HG02938 (cell line): Measurements from ENCODE around the gene LRRC61.

Source experiments
- ATAC-seq: cut with Tn5 transposase; IDR thresholded peaks from one replicate; pipeline ENCODE4 v1.9.1; 2021; ENCODE audit warnings: mild to moderate bottlenecking, moderate library complexity; ENCODE audit not compliant: unreplicated experiment

The LRRC61 gene

DNA sequence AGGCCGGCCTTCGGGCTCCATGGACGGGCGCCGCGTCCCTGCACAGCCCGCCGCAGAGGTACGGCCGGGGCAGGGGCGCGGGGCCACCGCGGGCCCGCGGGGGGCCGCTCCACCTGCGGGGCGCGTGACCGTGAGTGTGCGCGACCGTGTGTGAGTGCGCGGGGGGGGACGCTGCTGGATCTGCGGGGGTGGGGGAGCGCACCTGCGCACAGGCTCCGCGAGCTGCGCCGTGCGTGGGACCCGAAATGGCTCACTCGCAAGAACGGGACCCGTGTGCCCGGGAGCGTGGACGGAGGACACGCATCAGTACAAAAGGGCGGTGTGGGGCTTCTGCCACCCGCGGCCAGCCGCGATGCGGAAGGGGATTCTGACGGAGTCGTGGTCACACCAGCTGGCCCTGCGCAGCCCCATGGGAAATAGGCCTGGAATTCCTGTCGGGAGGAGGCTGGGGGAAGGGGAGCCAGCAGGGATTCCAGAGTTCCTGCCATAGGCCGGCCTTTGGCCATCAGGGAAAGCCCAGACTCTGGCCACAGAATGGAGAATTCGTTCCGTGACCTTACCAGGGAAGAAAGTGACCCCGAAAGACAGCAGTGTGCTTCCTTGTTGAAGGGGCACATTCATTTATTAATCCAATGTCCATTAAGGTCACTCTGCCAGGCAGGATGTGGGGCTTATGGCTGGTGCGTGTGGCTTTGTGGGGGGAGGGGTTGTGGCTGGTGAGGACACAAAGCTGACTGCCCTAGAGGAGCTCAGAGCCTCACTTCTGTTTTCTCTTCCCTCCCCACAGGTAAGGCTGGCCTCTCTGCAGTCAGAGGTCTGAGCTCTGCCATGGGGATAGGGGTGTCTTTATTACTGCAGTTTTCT is 46.0 kb downstream of the LRRC61 start:
- peak; percentile 48 for ATAC-seq

DNA sequence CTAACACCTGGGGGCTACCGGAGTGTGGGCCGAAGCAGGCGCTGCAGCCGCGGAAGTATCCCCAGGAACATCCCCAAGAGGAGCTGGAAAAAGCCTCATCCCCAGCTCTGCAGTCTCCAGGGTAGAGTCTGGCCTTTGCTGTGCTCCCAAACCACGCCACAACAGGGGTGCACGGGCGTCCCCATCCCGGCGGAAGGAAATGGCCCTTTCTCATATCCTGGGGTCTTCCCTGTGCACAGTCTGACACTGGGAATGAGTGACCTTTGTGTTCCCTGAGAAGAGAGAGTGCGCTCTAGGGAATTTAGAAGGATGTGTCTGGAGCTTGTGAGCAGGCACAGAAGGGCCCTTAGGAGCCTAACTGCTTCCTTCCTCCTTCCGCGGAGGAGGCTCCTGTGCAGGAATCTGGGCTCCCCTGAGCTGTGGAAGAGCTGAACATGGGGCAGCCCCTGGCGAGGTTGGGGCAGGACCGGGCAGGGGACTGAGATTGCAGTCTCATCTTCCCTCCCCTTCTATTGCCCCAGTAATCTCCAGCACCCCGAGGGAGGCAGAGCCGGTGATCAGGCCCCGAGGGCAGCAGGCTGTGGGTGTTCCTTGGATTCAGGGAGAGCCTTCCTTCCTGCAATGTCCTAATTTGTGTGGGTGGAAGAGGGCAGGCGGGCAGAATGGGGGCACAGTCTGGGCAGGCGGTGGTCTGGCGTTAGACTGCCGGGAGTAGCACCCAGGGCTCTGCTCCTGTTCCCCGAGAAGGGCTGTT is 46.8 kb downstream of the LRRC61 start:
- no peak for ATAC-seq

DNA sequence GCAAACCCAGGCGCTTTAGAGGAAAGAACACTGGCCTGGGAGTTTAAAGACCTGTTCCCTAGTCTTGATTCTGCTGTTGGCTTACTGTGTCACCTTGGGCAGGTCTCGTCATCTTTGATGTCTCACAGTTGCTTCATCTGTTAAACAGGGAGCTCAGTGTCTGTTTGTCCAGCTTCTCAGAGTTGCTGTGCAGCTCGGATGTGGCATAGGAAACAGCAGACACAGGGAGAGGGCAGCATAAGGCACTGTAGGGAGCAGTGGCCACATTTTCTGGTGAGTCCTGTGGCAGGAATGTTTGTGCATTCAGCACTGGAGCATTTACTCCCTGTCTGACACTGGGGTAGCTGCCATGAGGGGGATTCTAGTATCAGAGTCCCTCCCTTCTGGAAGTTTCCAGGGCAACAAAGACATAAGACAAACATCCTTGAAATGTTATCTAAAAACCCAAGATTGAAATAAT is 47.5 kb downstream of the LRRC61 start:
- ATAC-seq: no peak

DNA sequence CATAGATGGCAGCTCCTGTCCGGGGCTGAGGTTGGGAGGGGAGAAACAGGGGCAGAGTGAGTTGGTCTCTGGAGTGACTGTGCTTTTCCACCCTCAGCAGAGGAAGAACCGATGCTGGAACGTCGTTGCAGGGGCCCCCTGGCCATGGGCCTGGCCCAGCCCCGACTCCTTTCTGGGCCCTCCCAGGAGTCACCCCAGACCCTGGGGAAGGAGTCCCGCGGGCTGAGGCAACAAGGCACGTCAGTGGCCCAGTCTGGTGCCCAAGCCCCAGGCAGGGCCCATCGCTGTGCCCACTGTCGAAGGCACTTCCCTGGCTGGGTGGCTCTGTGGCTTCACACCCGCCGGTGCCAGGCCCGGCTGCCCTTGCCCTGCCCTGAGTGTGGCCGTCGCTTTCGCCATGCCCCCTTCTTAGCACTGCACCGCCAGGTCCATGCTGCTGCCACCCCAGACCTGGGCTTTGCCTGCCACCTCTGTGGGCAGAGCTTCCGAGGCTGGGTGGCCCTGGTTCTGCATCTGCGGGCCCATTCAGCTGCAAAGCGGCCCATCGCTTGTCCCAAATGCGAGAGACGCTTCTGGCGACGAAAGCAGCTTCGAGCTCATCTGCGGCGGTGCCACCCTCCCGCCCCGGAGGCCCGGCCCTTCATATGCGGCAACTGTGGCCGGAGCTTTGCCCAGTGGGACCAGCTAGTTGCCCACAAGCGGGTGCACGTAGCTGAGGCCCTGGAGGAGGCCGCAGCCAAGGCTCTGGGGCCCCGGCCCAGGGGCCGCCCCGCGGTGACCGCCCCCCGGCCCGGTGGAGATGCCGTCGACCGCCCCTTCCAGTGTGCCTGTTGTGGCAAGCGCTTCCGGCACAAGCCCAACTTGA is 48.2 kb downstream of the LRRC61 start:
- no peak for ATAC-seq

DNA sequence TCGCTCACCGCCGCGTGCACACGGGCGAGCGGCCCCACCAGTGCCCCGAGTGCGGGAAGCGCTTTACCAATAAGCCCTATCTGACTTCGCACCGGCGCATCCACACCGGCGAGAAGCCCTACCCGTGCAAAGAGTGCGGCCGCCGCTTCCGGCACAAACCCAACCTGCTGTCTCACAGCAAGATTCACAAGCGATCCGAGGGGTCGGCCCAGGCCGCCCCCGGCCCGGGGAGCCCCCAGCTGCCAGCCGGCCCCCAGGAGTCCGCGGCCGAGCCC is 48.8 kb downstream of the LRRC61 start:
- ATAC-seq: no peak

DNA sequence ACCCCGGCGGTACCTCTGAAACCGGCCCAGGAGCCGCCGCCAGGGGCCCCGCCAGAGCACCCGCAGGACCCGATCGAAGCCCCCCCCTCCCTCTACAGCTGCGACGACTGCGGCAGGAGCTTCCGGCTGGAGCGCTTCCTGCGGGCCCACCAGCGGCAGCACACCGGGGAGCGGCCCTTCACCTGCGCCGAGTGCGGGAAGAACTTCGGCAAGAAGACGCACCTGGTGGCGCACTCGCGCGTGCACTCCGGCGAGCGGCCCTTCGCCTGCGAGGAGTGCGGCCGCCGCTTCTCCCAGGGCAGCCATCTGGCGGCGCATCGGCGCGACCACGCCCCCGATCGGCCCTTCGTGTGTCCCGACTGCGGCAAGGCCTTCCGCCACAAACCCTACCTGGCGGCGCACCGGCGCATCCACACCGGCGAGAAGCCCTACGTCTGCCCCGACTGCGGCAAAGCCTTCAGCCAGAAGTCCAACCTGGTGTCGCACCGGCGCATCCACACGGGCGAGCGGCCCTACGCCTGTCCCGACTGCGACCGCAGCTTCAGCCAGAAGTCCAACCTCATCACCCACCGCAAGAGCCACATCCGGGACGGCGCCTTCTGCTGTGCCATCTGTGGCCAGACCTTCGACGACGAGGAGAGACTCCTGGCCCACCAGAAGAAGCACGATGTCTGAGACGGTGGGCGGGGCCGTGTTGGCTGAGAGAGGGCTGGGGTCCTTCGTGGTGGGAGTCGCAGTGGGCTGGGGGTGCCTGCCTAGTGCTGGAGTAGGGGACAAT is 49.3 kb downstream of the LRRC61 start:
- ATAC-seq: no peak

DNA sequence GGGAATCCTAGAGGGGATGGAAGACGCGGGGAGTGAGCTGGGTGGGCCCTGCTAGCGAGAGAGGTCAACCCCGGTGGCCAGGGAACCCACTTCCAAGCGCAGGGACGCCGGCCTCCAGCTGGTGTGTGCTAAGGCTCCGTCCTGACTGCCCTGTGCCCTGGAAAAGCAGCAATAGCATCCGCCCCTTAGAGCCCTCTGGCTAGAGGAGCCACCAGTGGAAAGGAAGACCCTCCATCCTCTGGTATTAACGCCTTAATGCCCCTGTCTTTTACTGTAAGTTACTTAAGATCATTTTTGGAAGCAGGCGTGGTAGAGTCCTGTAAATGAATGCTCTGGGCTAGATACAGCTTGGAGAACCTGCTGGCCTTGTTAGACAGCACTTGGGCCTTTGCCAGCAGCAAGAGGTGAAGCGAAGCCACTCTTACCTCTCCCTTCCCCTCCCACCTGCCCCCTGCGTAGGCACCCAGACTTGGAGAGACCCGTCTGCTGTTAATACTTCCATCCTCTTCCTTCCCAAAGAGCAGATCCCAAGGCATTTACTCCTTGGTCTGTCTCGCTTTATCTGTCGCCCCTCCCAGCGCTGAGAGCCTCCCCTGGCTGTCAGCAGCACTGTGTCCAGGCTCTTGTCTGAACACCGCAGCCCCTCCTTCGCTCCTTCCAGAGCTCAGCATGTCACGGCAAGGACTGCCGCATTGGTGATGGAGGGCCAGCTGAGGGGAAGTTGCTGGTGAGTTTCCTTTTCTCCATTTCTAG is 50.1 kb downstream of the LRRC61 start:
- no peak for ATAC-seq

DNA sequence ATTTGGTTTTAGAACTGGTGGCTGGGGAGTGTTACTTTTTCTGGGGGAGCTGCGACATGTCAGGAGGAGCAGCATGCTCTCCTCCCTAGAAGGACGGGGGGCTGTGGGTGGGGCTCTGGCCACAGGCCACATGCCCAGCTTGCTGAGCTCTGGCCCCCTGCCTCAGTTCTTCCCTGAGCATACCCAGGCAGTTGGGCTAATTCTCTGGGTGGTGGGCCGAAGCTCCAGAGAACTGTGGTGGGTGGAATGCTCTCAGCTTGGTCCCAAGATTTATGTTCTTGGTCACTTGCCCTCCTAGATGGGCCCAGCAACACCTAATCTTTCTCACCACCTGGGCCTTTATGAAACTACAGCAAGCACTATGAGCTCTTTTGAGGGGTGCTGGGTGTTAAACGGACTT is 50.9 kb downstream of the LRRC61 start:
- ATAC-seq: no peak

DNA sequence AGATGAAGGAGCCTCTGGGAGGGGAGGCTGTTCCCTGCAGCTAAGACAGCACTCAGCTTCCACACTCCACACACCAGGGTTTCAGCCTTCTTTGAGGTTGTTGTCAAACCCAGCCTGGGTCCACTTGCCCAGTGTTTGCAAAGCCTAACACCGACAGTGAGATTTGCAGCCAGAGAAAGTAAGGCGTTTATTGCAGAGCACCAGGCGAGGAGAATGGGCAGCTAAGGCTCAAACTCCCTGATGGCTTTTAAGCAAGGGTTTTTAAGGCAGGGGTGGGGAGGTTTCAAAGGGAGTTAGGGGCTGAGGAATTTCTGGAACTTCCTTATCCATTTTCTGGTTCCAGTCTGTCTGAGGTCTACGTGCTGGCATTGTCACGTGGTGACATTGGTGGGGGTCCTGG is 51.3 kb downstream of the LRRC61 start:
- no peak for ATAC-seq

DNA sequence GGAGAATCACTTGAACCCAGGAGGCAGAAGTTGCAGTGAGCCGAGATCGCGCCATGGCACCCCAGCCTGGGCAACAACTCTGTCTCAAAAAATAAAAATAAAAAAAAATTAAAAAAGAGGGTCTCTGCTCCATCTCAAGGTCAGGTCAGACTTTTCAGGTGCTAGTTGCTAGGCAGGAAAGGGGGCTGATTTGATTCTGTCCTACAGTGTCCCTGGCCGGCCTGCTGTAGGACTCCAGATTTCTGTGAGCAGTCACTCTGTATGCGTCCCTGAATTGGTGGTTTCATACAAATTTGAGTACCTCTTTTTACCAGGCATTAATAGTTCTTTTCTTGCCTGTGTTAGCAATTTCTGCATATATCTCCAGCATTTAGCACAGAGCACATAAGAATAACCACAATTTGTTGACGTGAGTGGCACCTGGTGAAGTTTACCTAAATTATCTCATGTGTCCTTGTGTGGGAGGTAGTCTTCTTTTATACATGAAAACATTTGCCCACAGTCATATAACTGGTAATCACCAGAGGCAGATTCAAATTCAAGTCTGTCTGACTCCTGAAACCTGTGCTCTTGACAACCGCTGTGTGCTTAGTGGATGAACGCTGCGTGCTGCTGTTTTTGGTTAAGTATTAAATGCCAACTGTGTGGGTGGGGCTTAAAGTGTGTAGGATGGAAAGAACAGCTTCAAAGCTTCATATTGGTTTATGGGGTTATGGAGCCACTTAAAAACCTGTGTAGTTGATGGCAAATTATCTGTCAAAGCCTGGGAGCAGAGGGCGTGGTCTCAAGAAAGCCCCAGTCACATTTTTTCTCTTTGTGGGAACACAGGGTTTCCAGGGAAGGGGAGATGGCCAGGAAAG is 52.7 kb downstream of the LRRC61 start:
- no peak for ATAC-seq

DNA sequence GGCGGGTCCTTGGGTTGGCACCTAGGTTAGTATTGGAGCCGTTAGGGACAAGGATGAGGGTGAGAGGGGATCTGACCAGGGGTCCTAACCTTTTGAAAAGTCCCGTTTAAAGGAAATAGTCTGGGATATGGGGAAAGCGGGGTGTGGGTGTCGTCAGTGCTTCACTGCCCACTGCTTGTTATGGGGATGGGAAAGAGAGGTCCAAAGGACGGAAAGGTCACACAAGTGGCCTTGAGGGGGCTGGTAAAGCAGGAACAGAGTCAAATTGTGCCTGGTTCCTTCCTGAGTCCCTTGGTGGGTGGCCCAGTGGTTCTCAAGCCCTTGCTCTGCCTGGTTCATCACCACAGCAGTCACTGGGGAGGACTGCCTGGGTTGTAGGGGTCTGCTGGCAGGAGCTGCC is 53.4 kb downstream of the LRRC61 start:
- no peak for ATAC-seq

DNA sequence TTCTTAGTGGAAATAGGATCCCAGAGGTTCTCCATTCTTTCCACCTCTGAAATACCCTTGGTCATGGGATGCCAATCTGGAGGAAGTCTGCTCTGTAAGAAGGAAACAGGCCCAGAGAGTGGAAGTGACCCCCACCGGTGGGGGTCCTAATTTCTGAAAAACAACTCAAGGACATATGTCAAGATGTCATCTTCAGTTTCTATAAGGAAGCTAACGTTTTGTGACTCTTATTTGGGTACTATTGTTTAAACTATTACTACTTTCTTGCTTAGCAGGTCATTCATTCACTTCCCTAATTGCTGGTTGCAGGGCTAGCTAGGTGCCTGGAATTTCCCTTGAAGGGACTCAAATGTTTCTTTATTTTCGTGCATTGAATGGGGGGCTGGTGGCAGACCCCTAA is 54.0 kb downstream of the LRRC61 start:
- ATAC-seq: no peak

DNA sequence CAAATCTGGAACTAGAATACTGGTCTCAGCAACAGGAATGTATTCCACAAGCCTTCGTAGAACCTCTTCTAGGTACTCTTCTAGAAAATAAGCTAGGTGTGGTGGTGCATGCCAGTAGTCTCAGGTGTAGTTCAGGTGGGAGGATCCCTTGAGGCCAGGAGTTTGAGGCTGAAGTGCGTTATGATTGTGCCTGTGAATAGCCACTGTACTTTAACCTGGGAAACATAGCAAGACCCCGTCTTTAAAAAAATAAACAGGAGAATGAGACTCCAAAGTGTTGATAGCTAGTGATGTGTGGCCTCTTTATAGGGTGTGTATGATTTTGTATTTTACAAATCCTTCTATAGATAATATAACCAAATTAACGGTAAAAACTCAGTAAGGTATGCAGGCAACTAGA is 54.5 kb downstream of the LRRC61 start:
- ATAC-seq: no peak

DNA sequence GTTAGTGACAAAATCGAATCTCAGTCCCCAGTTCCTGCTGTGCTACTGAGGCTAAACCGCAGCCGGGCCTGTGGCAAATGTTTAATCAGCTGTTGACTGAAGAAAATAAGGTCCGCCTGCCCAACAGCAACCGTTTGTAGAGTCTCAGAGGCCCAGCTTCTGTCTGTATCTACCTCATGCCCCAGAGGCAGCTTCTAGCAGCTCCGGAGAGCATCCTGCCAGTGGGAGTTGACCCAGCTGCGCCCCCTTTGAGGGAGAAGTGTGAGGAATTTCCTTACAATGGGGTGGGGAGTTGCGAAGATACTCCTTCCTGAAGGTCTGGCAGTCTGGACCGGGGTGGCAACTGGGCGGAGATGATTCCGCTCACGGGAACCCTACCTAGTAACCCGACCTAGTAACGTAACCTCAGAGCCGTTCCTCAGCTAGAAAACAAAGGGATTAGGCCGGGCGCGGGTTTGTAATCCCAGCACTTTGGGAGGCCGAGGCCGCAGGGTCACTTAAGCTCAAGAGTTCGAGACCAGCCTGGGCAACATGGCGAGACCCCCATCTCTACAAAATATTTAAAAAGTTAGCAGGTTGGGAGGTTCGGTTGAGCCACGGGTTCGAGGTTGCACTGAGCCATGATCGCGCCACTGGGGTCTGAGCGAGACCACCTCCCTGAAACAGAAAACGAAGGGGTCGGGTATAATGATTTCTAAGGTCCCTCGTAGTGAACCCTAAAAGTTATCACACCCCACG is 55.1 kb downstream of the LRRC61 start:
- no peak for ATAC-seq

DNA sequence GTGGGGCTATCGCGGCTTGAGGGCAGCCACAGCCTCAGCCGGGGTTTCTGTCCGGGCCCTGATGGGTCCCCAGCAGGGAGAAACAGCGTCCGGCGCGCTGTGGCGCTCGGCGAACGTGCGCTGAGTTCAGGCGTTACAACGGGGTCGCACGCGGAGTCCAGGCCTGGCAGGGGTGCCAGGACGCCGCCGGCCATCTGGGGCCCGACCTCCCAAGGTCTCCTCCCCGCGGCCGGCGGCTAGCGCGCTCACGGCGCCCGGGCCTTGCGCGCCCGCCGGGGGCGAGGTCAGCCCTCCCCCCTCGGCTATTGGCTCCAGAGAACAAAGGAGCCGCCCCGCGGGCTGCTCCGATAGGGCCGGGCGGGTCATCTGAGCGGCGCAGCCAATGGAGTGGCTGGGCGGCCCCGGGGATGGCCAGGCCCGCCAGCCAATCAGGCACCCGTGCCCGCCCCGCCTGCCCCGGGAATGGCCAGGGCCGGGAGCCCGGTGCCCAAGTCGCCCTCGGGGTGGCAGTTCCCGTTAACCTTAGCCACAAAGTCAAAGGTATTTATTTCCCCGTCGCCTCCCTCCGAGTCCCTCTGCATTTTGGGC is 55.8 kb downstream of the LRRC61 start, which contains the start of gene ZNF775:
Gene ZNF775, plus strand, starts transcription at position 478 of the 588 bp plus-strand sequence. CDS start 9,141 bp downstream, outside the sequence.
- ATAC-seq: peak; percentile 71

DNA sequence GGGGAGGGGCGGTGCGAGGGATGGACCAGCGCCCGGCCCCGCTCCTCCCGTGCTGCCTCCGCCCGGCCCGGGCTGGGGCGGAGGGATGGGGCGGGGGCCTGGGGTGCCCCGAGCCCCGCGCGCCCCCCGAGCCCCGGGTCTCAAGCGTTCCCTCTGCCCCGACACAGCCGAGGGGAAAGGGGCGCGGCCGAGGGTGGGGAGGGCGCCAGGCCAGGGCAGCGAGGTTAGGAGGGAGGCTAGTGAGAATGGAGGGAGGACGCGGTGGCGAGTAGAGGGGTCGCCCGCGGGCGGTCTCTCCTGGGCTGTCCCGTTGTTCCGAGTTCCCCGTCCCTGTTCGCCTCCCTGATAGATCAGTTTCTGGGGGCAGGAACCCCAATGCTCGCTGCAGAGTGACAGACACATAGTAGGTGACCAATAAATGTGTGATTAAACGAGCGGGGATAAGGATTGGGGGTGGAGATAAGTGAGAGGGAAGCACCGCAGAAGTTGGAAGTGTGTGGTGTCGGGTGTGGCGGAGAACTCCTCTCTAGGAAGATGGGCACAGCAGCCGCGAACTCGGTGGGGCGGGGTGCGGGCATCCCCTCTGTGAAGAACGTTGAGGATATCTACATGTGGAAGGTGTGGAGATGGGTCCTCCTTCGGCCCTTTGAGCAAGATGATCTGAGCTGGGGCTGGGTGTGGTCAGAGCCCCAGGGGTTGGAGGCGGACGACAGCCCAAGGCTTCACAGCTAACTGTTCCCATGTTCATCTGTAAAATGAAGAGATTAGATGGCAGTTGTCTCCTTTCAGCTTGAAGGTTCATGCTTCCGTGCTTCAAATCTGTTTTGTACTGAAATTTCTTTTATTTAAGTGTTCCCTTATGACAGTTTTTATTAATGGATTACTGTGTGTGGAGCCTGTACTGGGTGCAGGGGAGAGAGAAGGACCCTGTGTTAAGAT is 56.6 kb downstream of the LRRC61 start:
- peak; percentile 17 for ATAC-seq

DNA sequence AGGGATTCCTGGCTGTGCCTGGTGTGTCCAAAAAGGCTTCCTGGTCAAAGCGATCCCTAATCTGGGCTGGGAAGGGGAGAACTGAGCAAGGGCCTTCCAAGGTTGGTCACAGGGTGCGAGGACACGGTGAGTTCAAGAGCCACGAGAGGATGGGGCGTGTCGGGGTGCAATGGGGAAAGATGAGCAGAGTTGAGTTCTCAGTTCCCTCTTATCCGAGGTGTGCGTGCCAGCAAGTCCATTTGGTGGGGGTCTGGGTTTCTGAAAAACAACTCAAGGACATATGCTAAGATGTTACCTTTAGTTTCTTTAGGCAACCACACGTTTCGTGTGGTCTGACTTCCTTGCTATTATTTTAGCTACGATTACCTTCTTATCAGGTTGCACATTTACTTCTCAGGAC is 57.3 kb downstream of the LRRC61 start:
- ATAC-seq: peak; percentile 17
